ENCODE results near the gene XPOT.

The XPOT gene

GRCh38 chr12:64450711-64451486 lies 46.7 kb downstream of the XPOT start:
- peaks cover 32% of the 10 kb centered on the region for H3K79me2 ChIP-seq (ENCODE audit: control insufficient read depth, insufficient read depth, low read length, unreplicated experiment)
- peak overlapping the region; percentile 98 for H3K27ac ChIP-seq (ENCODE audit: low read depth, low read length)
- peaks cover 18% of the 10 kb centered on the region for H3K4me1 ChIP-seq (ENCODE audit: control insufficient read depth, insufficient read depth, low read length, unreplicated experiment)
- H3K36me3 ChIP-seq (ENCODE audit: insufficient read depth, low read length), result peaks cover 12% of the 10 kb centered on the region; the same call in 1 of the 2 replicates
- H3K27me3 ChIP-seq (ENCODE audit: insufficient read depth, low read length), result no peaks in the 10 kb centered on the region
- peak overlapping the region; percentile 88 for H3K4me3 ChIP-seq (ENCODE audit: low read depth, low read length)
- no peak overlapping the region for H2AFZ ChIP-seq (ENCODE audit: low read length, unreplicated experiment)

GRCh38 chr12:64451687-64452558 lies 47.7 kb downstream of the XPOT start, which contains the start of gene TBK1:
TSS of gene TBK1 (plus strand) at chr12:64452120. CDS start at chr12:64455871, 3,751 bp downstream.
- Histone ChIP-seq H3K27me3 (ENCODE audit: insufficient read depth, low read length) (no peaks in the 10 kb centered on the region), H3K4me3 (ENCODE audit: low read depth, low read length) (peak within 1 kb of the TSS; percentile 88), H2AFZ (ENCODE audit: low read length, unreplicated experiment) (peak within 1 kb of the TSS; percentile 76), H3K27ac (ENCODE audit: low read depth, low read length) (peak within 1 kb of the TSS; percentile 98), H3K36me3 (ENCODE audit: insufficient read depth, low read length) (0 out of 2 replicates have a peak, but pooled peaks cover 7% of the 10 kb centered on the region), H3K79me2 (ENCODE audit: control insufficient read depth, insufficient read depth, low read length, unreplicated experiment) (peaks cover 39% of the 10 kb centered on the region), H3K4me1 (ENCODE audit: control insufficient read depth, insufficient read depth, low read length, unreplicated experiment) (peaks cover 20% of the 10 kb centered on the region)

GRCh38 chr12:64452559-64453329 lies 48.6 kb downstream of the XPOT start:
- H3K4me1 ChIP-seq (ENCODE audit: control insufficient read depth, insufficient read depth, low read length, unreplicated experiment), result peaks cover 26% of the 10 kb centered on the region
- H3K4me3 ChIP-seq (ENCODE audit: low read depth, low read length), result peak overlapping the region; percentile 88
- H3K27me3 ChIP-seq (ENCODE audit: insufficient read depth, low read length), result no peaks in the 10 kb centered on the region
- peak overlapping the region; percentile 76 for H2AFZ ChIP-seq (ENCODE audit: low read length, unreplicated experiment)
- peak overlapping the region; percentile 98 for H3K27ac ChIP-seq (ENCODE audit: low read depth, low read length)
- H3K79me2 ChIP-seq (ENCODE audit: control insufficient read depth, insufficient read depth, low read length, unreplicated experiment), result peaks cover 48% of the 10 kb centered on the region
- H3K36me3 ChIP-seq (ENCODE audit: insufficient read depth, low read length), result 0 out of 2 replicates have a peak, but pooled peaks cover 4% of the 10 kb centered on the region

- Histone ChIP-seq H2AFZ (ENCODE audit: low read length, unreplicated experiment) (no peak overlapping the region), H3K27ac (ENCODE audit: low read depth, low read length) (0 out of 2 replicates have a peak overlapping the region, but pooled peaks have one; percentile 9), H3K4me3 (ENCODE audit: low read depth, low read length) (no peak overlapping the region), H3K27me3 (ENCODE audit: insufficient read depth, low read length) (no peaks in the 10 kb centered on the region), H3K4me1 (ENCODE audit: control insufficient read depth, insufficient read depth, low read length, unreplicated experiment) (peaks cover 41% of the 10 kb centered on the region), H3K79me2 (ENCODE audit: control insufficient read depth, insufficient read depth, low read length, unreplicated experiment) (peaks cover 71% of the 10 kb centered on the region), H3K36me3 (ENCODE audit: insufficient read depth, low read length) (no peaks in the 10 kb centered on the region)
Measured at GRCh38 chr12:64455506-64455905, 51.3 kb downstream of the XPOT start.

DNA sequence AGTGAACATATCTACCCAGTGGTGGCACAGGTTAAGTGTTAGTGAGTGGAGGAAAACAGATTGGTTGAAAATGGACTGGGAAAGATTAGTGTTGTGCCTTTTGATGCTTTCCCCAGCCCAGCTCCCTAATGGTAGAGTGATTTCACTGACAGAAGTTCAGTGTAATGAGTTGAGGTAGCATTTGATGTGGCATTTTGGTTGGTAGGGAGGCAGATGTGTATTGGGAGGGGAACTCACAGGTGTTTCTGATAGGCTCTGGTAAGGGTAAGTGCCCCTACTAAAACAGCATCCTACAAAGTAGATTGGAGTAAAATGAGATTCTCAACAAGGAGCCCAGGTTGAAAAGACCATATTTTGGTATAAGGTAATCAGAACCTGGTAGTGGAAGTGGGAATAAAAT lies 51.9 kb downstream of the XPOT start:
- Histone ChIP-seq H3K27me3 (ENCODE audit: insufficient read depth, low read length) (no peaks in the 10 kb centered on the region), H2AFZ (ENCODE audit: low read length, unreplicated experiment) (no peak overlapping the region), H3K4me1 (ENCODE audit: control insufficient read depth, insufficient read depth, low read length, unreplicated experiment) (peaks cover 40% of the 10 kb centered on the region), H3K4me3 (ENCODE audit: low read depth, low read length) (no peak overlapping the region), H3K27ac (ENCODE audit: low read depth, low read length) (peak overlapping the region; percentile 9; the same call in 1 of the 2 replicates), H3K79me2 (ENCODE audit: control insufficient read depth, insufficient read depth, low read length, unreplicated experiment) (peaks cover 73% of the 10 kb centered on the region), H3K36me3 (ENCODE audit: insufficient read depth, low read length) (no peaks in the 10 kb centered on the region)

DNA sequence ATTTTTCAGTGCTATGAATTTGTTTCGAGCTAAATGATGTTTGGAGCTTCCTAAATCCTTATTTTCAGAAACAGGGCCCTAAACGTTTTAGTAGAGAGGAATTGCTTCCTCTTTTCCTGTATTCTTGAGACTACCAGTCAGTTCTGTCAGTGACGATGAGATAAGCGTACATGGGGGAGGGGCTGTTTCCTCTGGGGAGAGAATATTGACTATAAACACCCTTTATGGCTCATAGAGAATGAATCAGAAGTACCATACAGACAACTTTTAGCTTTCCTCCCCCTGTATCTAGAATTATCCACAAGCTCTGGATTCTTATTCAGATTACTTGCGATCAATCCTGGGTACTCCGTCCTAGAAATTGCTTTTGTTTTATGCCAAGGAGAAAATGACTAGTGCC lies 52.8 kb downstream of the XPOT start:
- Histone ChIP-seq H3K27ac (ENCODE audit: low read depth, low read length) (peak overlapping the region; percentile 72), H2AFZ (ENCODE audit: low read length, unreplicated experiment) (no peak overlapping the region), H3K4me1 (ENCODE audit: control insufficient read depth, insufficient read depth, low read length, unreplicated experiment) (peaks cover 49% of the 10 kb centered on the region), H3K36me3 (ENCODE audit: insufficient read depth, low read length) (0 out of 2 replicates have a peak, but pooled peaks cover under 1% of the 10 kb centered on the region), H3K27me3 (ENCODE audit: insufficient read depth, low read length) (no peaks in the 10 kb centered on the region), H3K4me3 (ENCODE audit: low read depth, low read length) (no peak overlapping the region), H3K79me2 (ENCODE audit: control insufficient read depth, insufficient read depth, low read length, unreplicated experiment) (peaks cover 76% of the 10 kb centered on the region)

GRCh38 chr12:64457466-64457865 lies 53.3 kb downstream of the XPOT start:
- Histone ChIP-seq H3K36me3 (ENCODE audit: insufficient read depth, low read length) (peaks cover 5% of the 10 kb centered on the region; the same call in 1 of the 2 replicates), H3K27ac (ENCODE audit: low read depth, low read length) (peak overlapping the region; percentile 72)

DNA sequence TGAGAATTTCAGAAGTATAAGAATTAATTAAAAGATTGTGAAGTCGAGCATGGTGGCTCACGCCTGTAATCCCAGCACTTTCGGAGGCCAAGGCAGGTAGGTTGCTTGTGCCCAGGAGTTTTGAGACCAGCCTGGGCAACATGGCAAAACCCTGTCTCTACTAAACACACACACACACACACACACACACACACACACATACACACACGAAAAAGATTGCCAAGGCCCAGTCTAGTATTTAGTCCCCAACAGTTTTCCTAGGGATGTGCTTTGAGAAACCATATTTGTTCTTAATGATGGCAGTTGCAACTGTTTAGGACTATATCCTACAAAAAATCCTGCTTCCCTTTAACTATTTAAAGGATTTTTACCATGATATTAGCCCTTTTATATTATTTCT lies 53.7 kb downstream of the XPOT start:
- H3K4me3 ChIP-seq (ENCODE audit: low read depth, low read length), result no peak overlapping the region
- H3K27me3 ChIP-seq (ENCODE audit: insufficient read depth, low read length), result no peaks in the 10 kb centered on the region
- peak overlapping the region; percentile 72 for H3K27ac ChIP-seq (ENCODE audit: low read depth, low read length)
- peaks cover 57% of the 10 kb centered on the region for H3K4me1 ChIP-seq (ENCODE audit: control insufficient read depth, insufficient read depth, low read length, unreplicated experiment)
- H3K36me3 ChIP-seq (ENCODE audit: insufficient read depth, low read length), result peaks cover 9% of the 10 kb centered on the region
- no peak overlapping the region for H2AFZ ChIP-seq (ENCODE audit: low read length, unreplicated experiment)
- H3K79me2 ChIP-seq (ENCODE audit: control insufficient read depth, insufficient read depth, low read length, unreplicated experiment), result peaks cover 77% of the 10 kb centered on the region

More at GRCh38 chr12:64457466-64457865, 53.3 kb downstream of the XPOT start:
- Histone ChIP-seq H3K79me2 (ENCODE audit: control insufficient read depth, insufficient read depth, low read length, unreplicated experiment) (peaks cover 77% of the 10 kb centered on the region), H2AFZ (ENCODE audit: low read length, unreplicated experiment) (no peak overlapping the region), H3K27me3 (ENCODE audit: insufficient read depth, low read length) (no peaks in the 10 kb centered on the region), H3K4me3 (ENCODE audit: low read depth, low read length) (no peak overlapping the region), H3K4me1 (ENCODE audit: control insufficient read depth, insufficient read depth, low read length, unreplicated experiment) (peaks cover 53% of the 10 kb centered on the region)

DNA sequence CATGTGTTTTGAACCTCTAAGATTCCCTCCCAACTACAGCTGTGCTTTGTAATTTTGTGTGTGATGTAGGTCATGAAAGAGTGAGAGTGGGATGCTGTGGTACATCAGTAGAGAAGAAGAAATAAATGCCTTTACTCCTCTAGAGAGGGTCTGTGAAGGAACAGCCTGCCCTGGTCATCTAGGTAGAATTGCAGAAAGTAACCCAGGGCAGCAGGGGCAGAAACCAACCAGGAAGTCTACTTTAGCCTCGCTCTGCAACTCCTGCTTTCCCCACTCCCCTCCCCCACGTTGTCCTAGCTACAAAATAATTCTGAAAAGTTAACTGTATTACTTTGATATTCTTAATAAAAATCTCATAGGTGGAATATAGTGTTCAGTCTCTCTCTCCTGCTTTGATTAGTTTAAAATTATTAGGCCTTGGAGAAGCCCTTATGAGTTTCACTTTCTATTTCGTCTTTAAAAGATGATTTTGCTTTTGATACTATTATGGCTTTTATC lies 55.3 kb downstream of the XPOT start:
- H3K27me3 ChIP-seq (ENCODE audit: insufficient read depth, low read length), result no peaks in the 10 kb centered on the region
- H2AFZ ChIP-seq (ENCODE audit: low read length, unreplicated experiment), result no peak overlapping the region
- H3K36me3 ChIP-seq (ENCODE audit: insufficient read depth, low read length), result peaks cover 9% of the 10 kb centered on the region
- peak overlapping the region; percentile 69 for H3K4me3 ChIP-seq (ENCODE audit: low read depth, low read length)
- H3K4me1 ChIP-seq (ENCODE audit: control insufficient read depth, insufficient read depth, low read length, unreplicated experiment), result peaks cover 56% of the 10 kb centered on the region
- H3K27ac ChIP-seq (ENCODE audit: low read depth, low read length), result peak overlapping the region; percentile 72
- H3K79me2 ChIP-seq (ENCODE audit: control insufficient read depth, insufficient read depth, low read length, unreplicated experiment), result peaks cover 67% of the 10 kb centered on the region
